AG04450 (cell line): ENCODE data around the gene C5. TPM values are rescaled to one million over a fixed set of nuclear protein-coding genes. Genes with fewer than 3 reads are reported as not detected.
A peak's percentile ranks its signal among the peaks of the same experiment; 100 is the strongest.

ENCODE experiments used
- CTCF ChIA-PET: fragments of 300-600, 350-600 bp; formaldehyde crosslinking; extraction: SDS; loops from one replicate; lab custom pipeline; 2022; ENCODE audit warnings: antibody characterized with exemption, inconsistent platforms; lab: Charles Lee
- POLR2A ChIA-PET: fragments of 350-600 bp; formaldehyde crosslinking; extraction: SDS; loops from one replicate; lab custom pipeline; 2021; ENCODE audit warnings: antibody characterized with exemption, inconsistent platforms; lab: Yijun Ruan, JAX
- DNase-seq: peaks from one replicate; pipeline ENCODE4 v3.0.0-alpha.2; 2011; ENCODE audit warnings: low read depth, low spot score
- H3K27ac ChIP-seq: one replicate; pipeline ENCODE4 v1.5.1; 2012; ENCODE audit warnings: low read depth, low read length, control low read depth
- H3K27me3 ChIP-seq: one replicate; pipeline ENCODE4 v1.6.0; 2012; ENCODE audit warnings: low read length; ENCODE audit not compliant: control insufficient read depth, insufficient read depth
- H3K4me3 ChIP-seq: 2 replicates; pipeline ENCODE4 v1.5.1; 2011; ENCODE audit warnings: mild to moderate bottlenecking, low read depth, low read length, control low read depth
- H3K9me3 ChIP-seq: 2 replicates; pipeline ENCODE4 v1.5.1; 2012; ENCODE audit warnings: low read length; ENCODE audit not compliant: control insufficient read depth, insufficient read depth
- polyA plus RNA-seq: library from polyadenylated mRNA; depleted of rRNA; stranded (reverse); fragments of >200 nt; gene quantifications from 2 replicates; pipeline ENCODE4 v1.2.3, GENCODE V29; 2011
- TF ChIP-seq, protein P1 (sequence below): IDR thresholded peaks from 2 replicates; pipeline ENCODE4 v1.5.1; 2011; ENCODE audit warnings: low read depth, low read length, control low read depth, inconsistent platforms

The C5 gene
- polyA plus RNA-seq, 1 experiment, result 2.2 TPM

DNA sequence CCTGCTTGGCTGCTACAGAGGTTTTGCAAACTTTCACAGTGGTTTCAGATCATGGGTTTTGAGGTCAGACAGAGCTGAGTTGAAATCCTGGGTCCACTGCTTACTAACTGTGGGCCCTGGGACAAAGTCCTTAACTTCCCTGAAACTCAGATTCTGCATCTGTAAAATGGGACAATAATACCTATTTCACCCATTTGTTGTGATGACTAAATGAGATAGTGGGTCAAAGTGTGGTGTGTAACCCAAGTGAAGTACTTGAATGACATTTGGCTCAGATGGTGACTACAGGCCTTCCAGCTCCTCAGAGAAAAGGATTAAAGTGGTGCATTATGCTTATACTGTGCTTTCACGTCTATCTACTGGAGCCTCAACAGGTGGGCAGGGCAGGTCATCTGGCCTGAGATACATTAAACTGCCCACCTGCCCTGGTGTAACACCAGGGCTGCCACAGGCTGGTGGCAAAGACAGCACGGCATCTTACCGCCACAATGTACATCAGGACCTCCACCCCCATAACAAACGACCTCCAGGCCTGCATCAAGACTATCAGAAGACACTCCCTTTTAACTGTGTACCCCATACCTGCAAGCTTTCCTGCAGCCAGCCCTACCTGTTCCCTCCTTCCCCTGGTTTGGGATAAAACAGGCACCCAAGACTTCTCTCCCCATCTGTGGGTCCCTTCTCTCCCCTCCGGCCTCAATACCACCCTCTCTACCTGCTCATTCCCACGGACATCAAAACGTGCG lies 122.6 kb downstream of the C5 start:
- DNase-seq, result no peak
- CTCF ChIA-PET, result no interaction called here
- Histone ChIP-seq H3K4me3 (no peak overlapping the region), H3K27me3 (no peaks in the 10 kb centered on the region), H3K27ac (no peak overlapping the region), H3K9me3 (no peaks in the 10 kb centered on the region)
- TF ChIP-seq, protein P1, sequence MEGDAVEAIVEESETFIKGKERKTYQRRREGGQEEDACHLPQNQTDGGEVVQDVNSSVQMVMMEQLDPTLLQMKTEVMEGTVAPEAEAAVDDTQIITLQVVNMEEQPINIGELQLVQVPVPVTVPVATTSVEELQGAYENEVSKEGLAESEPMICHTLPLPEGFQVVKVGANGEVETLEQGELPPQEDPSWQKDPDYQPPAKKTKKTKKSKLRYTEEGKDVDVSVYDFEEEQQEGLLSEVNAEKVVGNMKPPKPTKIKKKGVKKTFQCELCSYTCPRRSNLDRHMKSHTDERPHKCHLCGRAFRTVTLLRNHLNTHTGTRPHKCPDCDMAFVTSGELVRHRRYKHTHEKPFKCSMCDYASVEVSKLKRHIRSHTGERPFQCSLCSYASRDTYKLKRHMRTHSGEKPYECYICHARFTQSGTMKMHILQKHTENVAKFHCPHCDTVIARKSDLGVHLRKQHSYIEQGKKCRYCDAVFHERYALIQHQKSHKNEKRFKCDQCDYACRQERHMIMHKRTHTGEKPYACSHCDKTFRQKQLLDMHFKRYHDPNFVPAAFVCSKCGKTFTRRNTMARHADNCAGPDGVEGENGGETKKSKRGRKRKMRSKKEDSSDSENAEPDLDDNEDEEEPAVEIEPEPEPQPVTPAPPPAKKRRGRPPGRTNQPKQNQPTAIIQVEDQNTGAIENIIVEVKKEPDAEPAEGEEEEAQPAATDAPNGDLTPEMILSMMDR, result no peak
- POLR2A ChIA-PET, result no interaction called here

DNA sequence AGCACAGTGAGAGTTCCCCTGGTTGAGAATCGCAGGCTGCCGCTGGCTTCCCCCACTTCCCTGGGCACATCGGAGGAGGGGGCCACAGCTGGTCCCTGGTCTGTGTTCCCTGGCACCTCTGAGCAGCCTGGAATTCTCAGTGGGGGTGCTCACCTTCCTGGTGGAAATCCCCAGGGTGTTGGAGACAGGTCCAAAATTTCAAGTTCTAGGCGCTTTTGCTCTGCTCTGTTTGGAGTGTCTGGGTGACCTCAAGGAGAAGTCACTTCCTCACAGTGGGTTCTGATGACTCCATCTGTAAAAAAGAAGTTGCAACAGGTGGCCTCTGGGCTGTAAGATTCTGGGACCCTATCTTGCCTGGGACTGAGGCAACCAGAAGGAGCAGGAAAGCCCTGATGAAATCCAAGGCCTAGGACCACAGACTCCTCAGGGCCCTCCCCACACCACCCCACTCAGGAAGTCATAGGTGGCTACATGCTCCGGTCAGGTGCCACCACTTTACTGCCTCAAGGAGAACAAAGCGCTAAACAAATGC lies 123.6 kb downstream of the C5 start, which contains the start of gene TRAF1:
TSS of gene TRAF1 (minus strand) at position 400 of the 532 bp plus-strand sequence. CDS start 721 bp downstream, outside the sequence.
- ChIA-PET POLR2A (no interaction called here), CTCF (interaction anchor here (1.4 kb wide), 1 partner anchor 134 kb away, joined by 3 read pairs; no protein-coding TSS in a partner anchor)
- DNase-seq, result no peak
- TF ChIP-seq, protein P1, result no peak
- H3K4me3 ChIP-seq, result peak within 1 kb of the TSS; percentile 33
- peak within 1 kb of the TSS; percentile 90 for H3K27ac ChIP-seq
- no peaks in the 10 kb centered on the region for H3K9me3 ChIP-seq
- H3K27me3 ChIP-seq, result no peaks in the 10 kb centered on the region

DNA sequence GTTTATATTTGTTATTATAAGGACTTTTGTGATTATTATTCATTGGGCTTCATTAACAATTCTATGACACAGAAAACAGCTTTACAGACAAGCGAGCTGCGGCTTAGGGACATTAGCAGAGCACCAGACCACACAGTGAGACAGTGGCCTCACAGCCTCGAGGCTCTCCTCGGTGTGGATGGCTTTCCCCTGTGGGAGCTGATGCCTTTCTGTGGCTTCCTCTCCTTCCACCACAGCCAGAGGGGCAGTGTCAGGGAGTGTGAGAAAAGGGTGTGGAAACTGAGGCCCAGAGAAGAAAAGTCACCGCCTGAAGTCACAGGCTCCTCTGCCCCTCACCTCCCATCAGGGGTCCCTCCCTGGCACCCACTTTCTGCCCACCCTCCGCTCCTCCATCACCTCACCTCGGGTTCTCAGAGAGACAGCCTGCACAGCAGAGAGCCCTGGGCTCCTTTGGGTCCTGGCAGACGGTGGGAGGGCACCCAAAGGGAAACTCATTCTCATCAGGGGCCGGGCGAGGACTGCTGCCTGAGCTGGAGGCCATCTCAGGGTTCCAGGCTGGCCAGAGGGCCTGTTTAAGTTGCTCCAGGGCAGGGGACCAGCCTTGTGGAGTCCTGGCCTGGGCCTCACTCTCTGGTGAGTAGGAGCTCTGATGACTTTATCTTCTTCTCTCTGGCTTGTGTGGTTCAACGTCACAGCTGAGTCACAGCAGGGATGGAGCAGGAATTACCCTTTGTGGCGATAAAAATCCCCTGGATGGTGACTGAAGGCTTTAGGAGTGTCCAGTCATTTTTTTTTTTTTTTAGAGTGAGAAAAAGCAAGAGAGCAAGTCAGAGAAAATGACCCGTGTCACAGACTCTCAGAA lies 124.3 kb downstream of the C5 start:
- TF ChIP-seq, protein P1, result no peak
- Histone ChIP-seq H3K9me3 (no peaks in the 10 kb centered on the region), H3K27me3 (no peaks in the 10 kb centered on the region), H3K4me3 (peak overlapping the region; percentile 33), H3K27ac (peak overlapping the region; percentile 90)
- CTCF ChIA-PET, result interaction anchor here (1.2 to 3.5 kb wide), 3 partner anchors 9 to 134 kb away, joined by 3 to 20 read pairs (median 3); no protein-coding TSS in a partner anchor
- peak; percentile 62 for DNase-seq
- POLR2A ChIA-PET, result no interaction called here

DNA sequence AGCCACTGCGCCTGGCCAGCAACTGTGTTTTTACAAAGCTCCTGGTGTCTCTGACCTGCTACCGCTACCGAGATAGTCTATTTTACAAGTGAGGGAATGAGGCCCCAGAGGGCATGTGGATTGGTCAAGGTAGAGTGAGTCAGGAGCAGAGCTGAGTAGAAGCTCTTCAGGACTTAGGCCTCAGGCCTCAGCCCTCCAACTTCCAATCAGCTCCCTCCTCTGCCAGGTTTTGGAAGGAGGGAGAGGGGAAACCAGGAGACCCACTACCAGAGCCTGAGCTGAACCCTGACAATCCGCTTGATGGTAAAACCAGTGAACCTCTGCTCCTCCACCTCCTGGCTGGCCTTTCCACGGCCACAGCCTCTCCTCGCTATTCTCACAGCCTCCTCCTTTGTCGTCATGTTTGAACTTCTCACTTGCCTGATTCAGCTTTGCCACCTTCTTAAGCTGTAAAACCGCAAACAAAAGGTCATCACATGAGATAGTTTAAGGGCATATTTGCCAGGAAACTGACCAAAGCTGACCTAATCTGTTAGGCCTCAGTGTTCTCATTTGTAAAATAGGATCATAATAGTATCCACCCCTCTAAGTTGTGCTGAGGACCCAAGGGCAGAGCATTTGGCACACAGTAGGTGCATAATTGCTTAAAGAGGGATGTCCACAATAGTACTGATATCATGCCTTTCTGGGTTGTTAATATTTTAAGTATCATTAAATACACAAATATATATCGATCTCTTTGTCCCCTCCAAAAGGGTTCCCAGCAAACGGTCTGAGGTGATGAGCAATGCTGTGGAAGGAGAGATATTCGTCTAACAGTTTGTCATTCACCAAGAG lies 125.2 kb downstream of the C5 start:
- no peaks in the 10 kb centered on the region for H3K9me3 ChIP-seq
- H3K4me3 ChIP-seq, result no peak overlapping the region; the same call in 1 of the 2 replicates
- ChIA-PET CTCF (interaction anchor here (0.6 to 3.5 kb wide), 3 partner anchors 8 to 1522 kb away, joined by 3 to 20 read pairs (median 3); no protein-coding TSS in a partner anchor), POLR2A (no interaction called here)
- TF ChIP-seq, protein P1, result no peak
- H3K27ac ChIP-seq, result no peak overlapping the region
- no peaks in the 10 kb centered on the region for H3K27me3 ChIP-seq
- DNase-seq, result no peak
